Activated T-helper 1 cell treated with Interleukin-2 at 50 U/mL for 16 hours (primary cell): ENCODE measurements around the gene PTPRG.
"Not testable (repeated sequence)": the region's sequence is repeated elsewhere in the genome, so short reads cannot be mapped to it uniquely, and the experiment has no call there.

Source experiments
- DNase-seq: peaks from one replicate; pipeline ENCODE4 v3.0.0-alpha.2; 2020; ENCODE audit warnings: low read depth

PTPRG gene

GRCh38 chr3:62019906-62020305 lies 458.5 kb downstream of the PTPRG start:
- DNase-seq = no peak

GRCh38 chr3:62020706-62021105 lies 459.3 kb downstream of the PTPRG start:
- no peak for DNase-seq

- no peak for DNase-seq
These were observed 460.9 kb downstream of the PTPRG start for GRCh38 chr3:62022312-62022711.

DNA sequence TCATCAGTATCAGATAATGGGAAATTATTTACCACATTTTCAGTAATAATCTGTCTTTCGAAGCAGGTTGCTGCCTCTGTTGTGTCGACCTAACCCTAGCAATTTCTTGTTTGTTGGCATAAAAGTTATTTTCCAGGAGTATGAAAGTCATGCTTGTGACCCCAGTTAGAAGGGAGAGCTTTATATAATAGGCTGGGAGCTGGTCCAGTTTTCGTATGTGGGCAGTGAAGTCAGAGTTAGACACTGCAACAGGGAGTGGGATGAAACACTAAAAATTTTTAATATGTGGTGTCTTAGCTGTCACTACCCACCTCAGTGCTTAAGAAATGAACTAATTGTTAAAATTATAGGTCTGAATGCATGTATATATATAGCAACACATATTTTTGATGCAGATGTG lies 463.5 kb downstream of the PTPRG start:
- DNase-seq = no peak

GRCh38 chr3:62025913-62026312 lies 464.5 kb downstream of the PTPRG start:
- no peak for DNase-seq

- DNase-seq = no peak
These were observed 465.9 kb downstream of the PTPRG start for GRCh38 chr3:62027241-62027640.

GRCh38 chr3:62027796-62028195 lies 466.4 kb downstream of the PTPRG start:
- no peak for DNase-seq

DNA sequence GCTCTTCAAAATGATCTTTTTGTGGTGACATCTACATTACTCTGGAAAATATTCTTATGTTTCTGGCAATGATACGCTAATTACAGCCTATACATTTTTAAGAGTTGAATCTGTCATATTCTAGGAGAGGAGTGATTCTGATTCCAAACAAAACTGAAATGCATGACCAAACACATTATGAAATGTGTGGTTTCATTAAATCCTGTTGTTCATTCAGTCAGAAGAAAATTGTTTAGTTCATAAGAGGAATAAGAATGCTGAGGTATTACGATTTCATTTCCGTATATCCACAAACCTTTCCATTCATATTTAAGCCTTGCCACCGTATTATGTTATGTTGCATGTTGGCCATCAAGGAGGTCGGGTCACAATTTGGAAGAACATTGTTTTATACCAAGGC lies 466.9 kb downstream of the PTPRG start:
- DNase-seq = no peak

DNA sequence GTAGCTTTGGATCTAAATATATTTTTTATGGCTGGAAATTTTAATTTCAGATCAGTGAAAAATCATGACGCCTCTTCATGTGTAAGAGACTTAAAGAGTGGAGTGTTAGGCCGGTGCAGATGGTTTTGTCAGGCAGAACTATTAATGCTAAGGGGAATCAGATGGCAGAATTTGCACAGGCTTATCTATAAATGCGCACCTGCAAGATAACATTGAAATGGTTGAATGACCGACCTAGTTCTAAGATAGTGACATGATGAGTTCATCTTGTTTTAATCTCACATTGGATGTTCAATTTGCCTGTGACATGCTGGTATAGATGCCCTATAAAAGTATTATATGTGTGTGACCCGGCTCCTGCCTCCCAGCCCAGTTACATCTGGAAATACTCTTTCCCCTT lies 471.4 kb downstream of the PTPRG start:
- DNase-seq = no peak

- DNase-seq = no peak
These were observed 474.2 kb downstream of the PTPRG start for GRCh38 chr3:62035402-62036057.

DNA sequence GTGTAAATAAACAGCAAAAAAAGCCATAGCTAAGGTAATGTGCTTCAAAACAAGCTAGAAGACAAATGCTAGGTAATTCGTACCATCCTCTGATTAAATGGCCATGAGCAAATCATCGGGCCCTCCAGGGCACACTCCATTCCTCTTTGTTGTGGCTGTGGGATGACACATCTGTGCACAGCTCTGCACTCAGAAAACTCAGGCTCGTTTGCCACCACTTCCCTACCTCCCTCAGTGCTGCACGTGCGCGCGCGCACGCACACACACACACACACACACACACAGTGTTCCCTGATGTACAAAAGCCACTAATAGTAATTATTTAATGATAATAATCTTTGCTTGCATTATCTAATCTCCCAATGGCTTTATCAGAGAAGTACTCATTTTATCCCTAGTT lies 475.4 kb downstream of the PTPRG start:
- no peak for DNase-seq

DNA sequence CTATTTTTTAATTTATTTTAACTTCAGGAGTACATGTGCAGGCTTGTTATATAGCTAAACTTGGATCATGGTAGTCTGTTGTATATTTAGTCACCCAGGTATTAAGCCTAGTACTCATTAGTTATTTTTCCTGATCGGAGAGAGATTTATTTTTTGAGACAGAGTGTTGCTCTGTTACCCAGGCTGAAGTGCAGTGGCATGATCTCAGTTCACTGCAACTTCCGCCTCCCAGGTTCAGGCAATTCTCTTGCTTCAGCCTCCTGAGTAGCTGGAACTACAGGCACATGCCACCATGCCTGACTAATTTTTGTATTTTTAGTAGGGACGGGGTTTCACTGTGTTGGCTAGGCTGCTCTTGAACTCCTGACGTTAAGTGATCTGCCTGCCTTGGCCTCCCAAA lies 477.4 kb downstream of the PTPRG start:
- DNase-seq = not testable (repeated sequence)

- DNase-seq = no peak
These were observed 478.2 kb downstream of the PTPRG start for GRCh38 chr3:62039586-62039985.

GRCh38 chr3:62041681-62042080 lies 480.3 kb downstream of the PTPRG start:
- DNase-seq = no peak

DNA sequence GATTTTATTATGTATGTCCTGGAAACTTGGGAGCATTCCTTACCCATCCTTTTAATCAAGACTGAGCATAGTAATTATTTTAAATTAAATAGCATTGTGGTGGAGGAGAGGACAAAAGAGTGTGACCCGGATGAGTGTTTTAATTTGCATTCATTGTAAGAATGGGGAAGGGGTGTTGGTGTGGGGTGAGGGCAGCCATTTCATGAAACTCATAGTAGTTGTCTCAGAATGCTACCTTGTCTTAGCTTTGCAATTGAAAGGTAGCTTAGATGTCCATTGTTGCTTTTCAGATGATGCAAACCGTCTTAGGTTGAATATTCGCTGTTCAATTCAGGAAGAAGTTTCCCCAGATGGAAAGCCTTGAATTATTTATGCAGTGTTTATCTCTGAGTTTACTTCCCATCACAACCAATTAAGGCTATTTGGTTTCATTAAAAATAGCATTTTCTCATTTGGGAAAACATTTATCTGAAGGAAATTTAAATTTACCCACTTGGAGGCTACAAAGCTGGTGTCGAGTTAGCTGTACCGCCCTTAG lies 483.6 kb downstream of the PTPRG start:
- DNase-seq = no peak

DNA sequence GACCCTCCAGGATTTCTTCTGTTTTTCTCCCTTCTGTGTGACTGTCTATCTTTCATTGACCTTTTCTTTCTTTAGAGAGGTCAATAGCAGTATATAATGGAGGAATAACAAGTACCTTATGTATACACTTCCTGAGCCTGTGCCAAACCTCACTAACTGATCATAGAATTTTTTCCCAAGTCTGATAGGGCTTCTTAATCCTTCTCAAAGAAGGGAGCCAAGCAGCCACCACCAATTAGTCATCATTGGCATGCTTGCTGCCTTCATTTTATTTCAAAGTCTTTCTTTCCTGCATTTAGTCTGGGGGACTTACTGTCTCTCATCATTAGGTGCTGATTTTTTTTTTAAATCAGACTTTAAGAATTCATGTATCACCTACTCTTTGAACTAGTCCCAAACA lies 485.0 kb downstream of the PTPRG start:
- DNase-seq = no peak

DNA sequence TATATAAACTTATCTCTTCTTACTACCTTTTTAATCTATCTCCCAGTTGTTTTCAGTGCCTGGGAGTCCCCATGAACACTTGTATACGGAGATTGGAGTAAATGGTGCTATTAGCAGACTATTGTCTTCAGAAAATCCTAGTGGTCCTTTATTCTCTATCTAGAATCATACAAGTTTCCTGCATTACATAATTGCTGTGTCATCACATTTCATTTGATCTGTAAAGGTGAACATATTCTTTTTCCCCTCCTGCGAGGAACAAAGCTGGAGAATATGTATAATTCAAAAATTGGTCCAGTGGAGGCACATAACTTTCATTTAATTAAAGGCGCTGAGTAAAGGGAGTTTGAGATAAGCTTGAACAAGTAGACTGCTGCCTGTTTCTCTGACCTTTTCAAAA lies 487.2 kb downstream of the PTPRG start:
- DNase-seq = no peak

DNA sequence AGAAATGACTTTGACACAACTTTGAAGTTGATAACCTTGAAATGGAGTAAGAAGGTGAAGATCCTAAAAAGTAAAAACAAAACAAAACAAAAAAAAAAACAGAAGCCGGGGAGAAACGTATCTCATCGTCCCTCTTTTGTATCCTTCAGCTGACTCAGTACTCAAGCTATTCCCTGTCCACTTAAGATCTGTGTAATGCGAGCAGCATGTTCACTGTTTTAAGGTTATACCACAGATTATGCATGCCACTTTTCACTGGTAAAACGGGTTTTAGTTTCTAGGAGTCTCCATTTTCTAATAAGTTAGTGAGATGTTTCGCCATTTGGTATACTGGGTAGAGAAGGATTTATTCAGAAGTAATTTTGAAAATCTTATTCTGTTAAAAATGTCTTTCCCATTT lies 487.7 kb downstream of the PTPRG start:
- no peak for DNase-seq

GRCh38 chr3:62051506-62051905 lies 490.1 kb downstream of the PTPRG start:
- DNase-seq = no peak

DNA sequence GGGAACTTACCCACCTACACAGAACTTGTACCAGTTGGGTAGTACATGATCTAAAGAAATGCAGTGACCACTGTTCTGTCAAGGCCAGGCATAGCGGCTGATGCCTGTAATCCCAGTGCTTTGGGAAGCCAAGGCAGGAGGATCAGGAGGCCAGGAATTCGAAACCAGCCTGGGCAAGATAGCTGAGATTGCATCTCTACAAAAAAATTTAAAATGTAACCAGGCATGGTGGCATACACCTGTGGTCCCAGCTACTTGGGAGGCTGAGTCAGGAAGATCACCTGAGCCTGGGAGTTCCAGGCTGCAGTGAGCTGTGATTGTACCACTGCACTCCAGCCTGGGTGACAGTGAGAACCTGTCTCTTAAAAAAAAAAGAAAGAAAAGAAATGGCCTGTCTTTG lies 491.0 kb downstream of the PTPRG start:
- DNase-seq = no peak

- DNase-seq = no peak
These were observed 495.3 kb downstream of the PTPRG start for GRCh38 chr3:62056658-62057057.

- no peak for DNase-seq
These were observed 496.1 kb downstream of the PTPRG start for GRCh38 chr3:62057339-62058047.

- no peak for DNase-seq
These were observed 504.8 kb downstream of the PTPRG start for GRCh38 chr3:62065985-62066693.
